ENCODE results near the gene CALHM2. TPM values are rescaled to one million over a fixed set of nuclear protein-coding genes. Genes with fewer than 3 reads are reported as not detected.

Gene CALHM2
- total RNA-seq, 1 donor from 2014 or later, result 11.3 TPM

GRCh38 chr10:103413564-103413963 is 38.6 kb downstream of the CALHM2 start:
- TF ChIP-seq CTCF (IDR thresholded peaks at IDR 0.05; ENCODE audit: borderline replicate concordance), result no peak
- Histone ChIP-seq H3K27me3 (ENCODE audit: low read depth) (no peaks in the 10 kb centered on the region), H3K27ac (replicated peaks) (no peak overlapping the region), H3K4me1 (no peaks in the 10 kb centered on the region), H3K36me3 (peaks cover 96% of the 10 kb centered on the region), H3K4me3 (no peak overlapping the region), H3K9me3 (replicated peaks) (no peaks in the 10 kb centered on the region)
- intact Hi-C loops (cut with micrococcal nuclease), result no loop called here
- no peak for DNase-seq

GRCh38 chr10:103397191-103397825 is 54.9 kb downstream of the CALHM2 start:
- intact Hi-C loops (cut with micrococcal nuclease), result no loop called here
- peak overlapping the region; percentile 95 for H3K27ac ChIP-seq (replicated peaks)
- peak overlapping the region; percentile 88 for H3K4me3 ChIP-seq

GRCh38 chr10:103396789-103397087 is 55.4 kb downstream of the CALHM2 start:
- intact Hi-C loops (cut with micrococcal nuclease), result no loop called here
- TF ChIP-seq CTCF (IDR thresholded peaks at IDR 0.05; ENCODE audit: borderline replicate concordance), result no peak
- peak overlapping the region; percentile 95 for H3K27ac ChIP-seq (replicated peaks)
- peak overlapping the region; percentile 88 for H3K4me3 ChIP-seq
- no peaks in the 10 kb centered on the region for H3K9me3 ChIP-seq (replicated peaks)
- H3K4me1 ChIP-seq, result peaks cover 56% of the 10 kb centered on the region
- DNase-seq, result no peak
- H3K27me3 ChIP-seq (ENCODE audit: low read depth), result no peaks in the 10 kb centered on the region
- peaks cover 53% of the 10 kb centered on the region for H3K36me3 ChIP-seq

More at GRCh38 chr10:103397191-103397825, 54.9 kb downstream of the CALHM2 start:
- no peaks in the 10 kb centered on the region for H3K9me3 ChIP-seq (replicated peaks)
- H3K27me3 ChIP-seq (ENCODE audit: low read depth), result no peaks in the 10 kb centered on the region
- no peak for DNase-seq
- peaks cover 56% of the 10 kb centered on the region for H3K4me1 ChIP-seq
- no peak for TF ChIP-seq CTCF (IDR thresholded peaks at IDR 0.05; ENCODE audit: borderline replicate concordance)
- peaks cover 53% of the 10 kb centered on the region for H3K36me3 ChIP-seq

Other genes with a start within 250 kb of the CALHM2 start
- gene RPEL1, start 206.5 kb downstream of the CALHM2 start, total RNA-seq, result not detected
- gene INA, start 175.2 kb downstream of the CALHM2 start, total RNA-seq, result not detected
- 5.4 TPM for gene PCGF6, start 101.2 kb downstream of the CALHM2 start, total RNA-seq
- gene TAF5, start 84.4 kb downstream of the CALHM2 start, total RNA-seq, result 2.4 TPM
- gene ATP5MK, start 55.9 kb downstream of the CALHM2 start, total RNA-seq, result 1,231 TPM
- gene PDCD11, start 55.7 kb downstream of the CALHM2 start, total RNA-seq, result 11.2 TPM
- not detected for gene CALHM1, start 6.5 kb upstream of the CALHM2 start, total RNA-seq
- not detected for gene CALHM3, start 26.9 kb upstream of the CALHM2 start, total RNA-seq
- 0.14 TPM for gene NEURL1, start 41.3 kb upstream of the CALHM2 start, total RNA-seq